Breast epithelium (tissue), 3 donors: ENCODE measurements around the gene CCDC150.

Experiments used
- CTCF ChIP-seq, 3 donors: fragments of 450-650 bp; IDR thresholded peaks; one replicate each; pipeline ENCODE4 v1.5.1; 2016 to 2017; ENCODE audit warnings: antibody characterized with exemption in 3 of 3, mild to moderate bottlenecking in 3 of 3, moderate library complexity in 3 of 3
- POLR2A ChIP-seq: fragments of 450-650 bp; IDR thresholded peaks from one replicate; pipeline ENCODE4 v1.6.1; 2016; ENCODE audit warnings: antibody characterized with exemption, mild to moderate bottlenecking, moderate library complexity
- POLR2AphosphoS5 ChIP-seq, 3 donors: sonication (generic); formaldehyde crosslinking; IDR thresholded peaks; one replicate each; pipeline ENCODE4 v1.6.1; 2017; ENCODE audit warnings: antibody characterized with exemption in 3 of 3

GRCh38 chr2:196590286-196590685 is 49.2 kb upstream of the CCDC150 start:
- TF ChIP-seq CTCF (IDR thresholded peaks at IDR 0.05) (no peak), POLR2AphosphoS5 (IDR thresholded peaks at IDR 0.05) (no peak), POLR2A (no peak)
